Activated CD8-positive, alpha-beta memory T cell treated with anti-CD3 and anti-CD28 coated beads, Interleukin-2, amount 10 ng/mL, durations not matched to agents 7 days and 5 days (primary cell): ENCODE measurements around the gene SCD5. TPM values are rescaled to one million over a fixed set of nuclear protein-coding genes. Genes with fewer than 3 reads are reported as not detected.

ENCODE experiments used
- ATAC-seq: fragments of 150-1000 bp; cut with Tn5 transposase; one replicate; pipeline ENCODE4 v1.10.0; 2021; ENCODE audit warnings: moderate library complexity
- CTCF ChIA-PET: fragments of 350-600 bp; sonication (Branson Sonifier 250); formaldehyde crosslinking; loops from one replicate; lab custom pipeline; 2021; ENCODE audit warnings: antibody characterized with exemption; lab: Charles Lee
- DNase-seq: peaks from one replicate; pipeline ENCODE4 v3.0.0-alpha.2; 2020
- H3K27ac Mint-ChIP-seq: one replicate; pipeline ENCODE4 v1.8.0; 2021; ENCODE audit warnings: mild to moderate bottlenecking, mixed read lengths
- H3K27me3 Mint-ChIP-seq: one replicate; pipeline ENCODE4 v1.8.0; 2021; ENCODE audit warnings: mixed read lengths
- H3K36me3 Mint-ChIP-seq: one replicate; pipeline ENCODE4 v1.8.0; 2021; ENCODE audit warnings: mild to moderate bottlenecking, mixed read lengths
- H3K4me1 Mint-ChIP-seq: one replicate; pipeline ENCODE4 v1.8.0; 2021; ENCODE audit warnings: mixed read lengths
- H3K4me3 Mint-ChIP-seq: one replicate; pipeline ENCODE4 v1.8.0; 2021; ENCODE audit warnings: mild to moderate bottlenecking, moderate library complexity, mixed read lengths
- H3K9me3 Mint-ChIP-seq: one replicate; pipeline ENCODE4 v1.8.0; 2022; ENCODE audit warnings: low read depth, mixed read lengths
- microRNA-seq: library from miRNA; unstranded; fragments of <30 nt; microRNA quantifications from one replicate; pipeline ENCODE4 v1.2.0, GENCODE V29; 2022
- total RNA-seq, 2 experiments: library from RNA; stranded (reverse); gene quantifications; one replicate each; pipeline ENCODE4 v1.2.3, GENCODE V29; 2021

The SCD5 gene
- total RNA-seq, 2 experiments from 2014 or later, result 6.4 to 8.2 TPM

DNA sequence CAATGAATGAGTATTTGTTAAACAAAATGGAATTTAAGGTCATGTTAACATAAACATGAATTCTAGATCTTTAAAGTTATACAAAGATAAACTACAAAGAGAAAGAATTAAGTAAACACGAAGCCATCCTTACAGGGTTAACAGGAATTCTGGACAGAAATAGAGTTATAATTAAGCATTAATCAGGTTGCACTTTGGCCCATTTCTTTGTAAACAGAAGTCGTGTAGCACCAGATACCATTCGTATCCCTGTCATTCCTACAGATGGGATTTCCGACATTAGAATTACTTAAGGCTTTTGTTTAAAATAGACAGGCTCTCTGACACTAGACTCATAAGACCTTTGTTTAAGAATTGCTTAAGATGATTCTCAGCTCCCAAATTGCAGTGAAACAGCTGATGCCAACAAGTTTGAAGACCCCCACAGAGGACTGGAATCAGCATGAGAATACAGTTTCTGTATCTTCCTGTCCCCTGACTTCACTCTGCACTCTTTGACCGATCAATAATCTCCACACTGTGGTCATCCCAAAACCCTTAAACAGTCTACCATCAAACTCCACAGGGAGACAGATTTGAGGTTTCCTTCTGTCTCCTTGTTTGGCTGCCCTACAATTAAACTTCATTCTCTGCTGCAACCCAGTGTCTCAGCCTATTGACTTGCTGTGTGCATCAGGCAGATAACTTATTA lies 214.6 kb downstream of the SCD5 start:
- Mint-ChIP-seq H3K4me1 (no peaks in the 10 kb centered on the region), H3K9me3 (no peaks in the 10 kb centered on the region), H3K36me3 (no peaks in the 10 kb centered on the region), H3K27me3 (peaks cover 11% of the 10 kb centered on the region), H3K4me3 (no peak overlapping the region), H3K27ac (no peak overlapping the region)
- no peak for DNase-seq
- ATAC-seq, result no peak
- CTCF ChIA-PET, result no interaction called here

GRCh38 chr4:82579932-82580331 lies 218.7 kb downstream of the SCD5 start:
- DNase-seq, result no peak
- H3K27me3 Mint-ChIP-seq, result peaks cover 18% of the 10 kb centered on the region
- no peak for ATAC-seq
- H3K4me1 Mint-ChIP-seq, result no peaks in the 10 kb centered on the region
- CTCF ChIA-PET, result no interaction called here
- no peak overlapping the region for H3K4me3 Mint-ChIP-seq
- H3K27ac Mint-ChIP-seq, result no peak overlapping the region
- H3K9me3 Mint-ChIP-seq, result no peaks in the 10 kb centered on the region
- no peaks in the 10 kb centered on the region for H3K36me3 Mint-ChIP-seq

Small RNAs within 50 kb of the gene (microRNA-seq; reads per million reads assigned to microRNA genes)
- not detected for gene MIR575

Other genes starting within 250 kb of the SCD5 start
- not detected for gene TMEM150C, start 236.8 kb downstream of the SCD5 start, total RNA-seq
- gene SEC31A, start 92.4 kb upstream of the SCD5 start, total RNA-seq, result 10 to 100 TPM; 87.9 to 89.8 TPM
- gene THAP9, start 101.9 kb upstream of the SCD5 start, total RNA-seq, result 1 to 10 TPM; 1.9 to 2.4 TPM
- gene LIN54, start 212.0 kb upstream of the SCD5 start, total RNA-seq, result 10 to 100 TPM; 36.3 to 38.6 TPM
- 10 to 100 TPM; 27.6 to 33.1 TPM for gene COPS4, start 236.4 kb upstream of the SCD5 start, total RNA-seq